ENCODE measurements around the gene FIBCD1.

DNA sequence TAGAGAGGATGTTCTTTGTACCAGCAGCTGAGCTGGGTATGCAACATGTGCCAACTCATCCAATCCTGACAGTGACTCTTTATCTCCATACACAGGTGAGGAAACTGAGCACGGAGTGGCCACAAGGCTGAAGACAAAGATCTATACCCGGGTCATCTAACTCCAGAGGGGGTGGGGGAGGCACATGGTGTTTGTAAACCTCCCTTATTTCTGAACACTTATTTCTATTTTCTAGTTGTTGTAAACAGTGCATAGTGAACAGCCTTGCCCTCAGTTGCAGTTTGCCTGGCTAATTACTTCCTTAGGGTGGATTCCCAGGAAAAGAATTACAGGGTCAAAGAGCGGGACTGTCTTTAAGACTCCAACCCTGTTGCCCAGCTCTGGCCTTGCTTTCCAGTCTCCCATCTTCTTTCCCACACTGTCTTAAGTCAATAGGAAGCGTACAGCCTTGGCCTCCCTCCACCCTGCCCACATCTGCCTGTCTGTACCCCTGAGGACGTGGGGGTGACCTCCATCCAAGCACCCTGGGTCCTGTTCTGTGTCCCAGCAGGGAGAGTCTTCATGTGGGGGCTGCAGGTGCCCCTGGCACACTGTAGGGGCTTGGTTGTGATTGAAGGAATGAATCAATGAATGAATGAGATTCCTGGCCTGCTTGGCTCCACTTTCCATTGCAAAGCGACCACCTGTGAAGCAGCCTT is 13.2 kb upstream of the FIBCD1 start:
- TF ChIP-seq, protein P1, sequence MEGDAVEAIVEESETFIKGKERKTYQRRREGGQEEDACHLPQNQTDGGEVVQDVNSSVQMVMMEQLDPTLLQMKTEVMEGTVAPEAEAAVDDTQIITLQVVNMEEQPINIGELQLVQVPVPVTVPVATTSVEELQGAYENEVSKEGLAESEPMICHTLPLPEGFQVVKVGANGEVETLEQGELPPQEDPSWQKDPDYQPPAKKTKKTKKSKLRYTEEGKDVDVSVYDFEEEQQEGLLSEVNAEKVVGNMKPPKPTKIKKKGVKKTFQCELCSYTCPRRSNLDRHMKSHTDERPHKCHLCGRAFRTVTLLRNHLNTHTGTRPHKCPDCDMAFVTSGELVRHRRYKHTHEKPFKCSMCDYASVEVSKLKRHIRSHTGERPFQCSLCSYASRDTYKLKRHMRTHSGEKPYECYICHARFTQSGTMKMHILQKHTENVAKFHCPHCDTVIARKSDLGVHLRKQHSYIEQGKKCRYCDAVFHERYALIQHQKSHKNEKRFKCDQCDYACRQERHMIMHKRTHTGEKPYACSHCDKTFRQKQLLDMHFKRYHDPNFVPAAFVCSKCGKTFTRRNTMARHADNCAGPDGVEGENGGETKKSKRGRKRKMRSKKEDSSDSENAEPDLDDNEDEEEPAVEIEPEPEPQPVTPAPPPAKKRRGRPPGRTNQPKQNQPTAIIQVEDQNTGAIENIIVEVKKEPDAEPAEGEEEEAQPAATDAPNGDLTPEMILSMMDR (IDR thresholded peaks at IDR 0.05): no peak
- TF ChIP-seq POLR2A (IDR thresholded peaks at IDR 0.05): no peak

Data from suprapubic skin (tissue), 3 donors.